Activated naive CD4-positive, alpha-beta T cell treated with Interleukin-2 at 50 U/mL for 16 hours (primary cell): ENCODE results near the gene ANGPTL2.

Experiments used
- DNase-seq: peaks from one replicate; pipeline ENCODE4 v3.0.0-alpha.2; 2020

The ANGPTL2 gene

DNA sequence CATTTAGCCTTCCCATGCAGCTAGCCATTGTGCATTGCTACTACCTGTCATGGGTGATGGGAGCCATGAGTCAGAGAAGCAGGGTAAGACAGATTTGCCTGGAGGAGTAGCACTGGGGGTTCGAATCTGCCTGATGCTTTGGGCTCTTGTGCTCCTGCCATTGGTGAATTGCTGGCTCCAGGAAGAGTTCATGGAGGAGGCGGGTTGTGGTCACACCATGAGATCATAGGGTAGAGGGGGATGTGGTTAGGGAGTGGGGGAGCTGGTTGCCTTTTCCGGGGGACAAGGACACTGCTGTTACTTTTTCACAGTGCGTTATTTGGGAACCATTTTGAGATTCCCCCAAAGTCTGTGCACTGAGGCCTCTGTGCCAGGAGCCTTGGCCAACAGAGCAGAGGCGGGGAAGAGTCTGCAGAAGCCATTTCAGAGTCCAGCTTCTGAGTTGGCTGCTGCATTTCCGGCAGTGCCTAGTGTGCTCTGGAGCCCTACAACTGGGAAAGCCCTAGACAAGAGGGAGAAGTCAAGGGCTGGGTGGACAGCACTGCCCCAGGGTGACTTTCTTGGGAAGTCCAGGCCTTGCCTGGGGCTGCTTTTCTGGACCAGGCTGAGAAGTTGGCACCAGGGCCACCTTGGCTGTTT, 6.2 kb downstream of the ANGPTL2 start:
- no peak for DNase-seq

DNA sequence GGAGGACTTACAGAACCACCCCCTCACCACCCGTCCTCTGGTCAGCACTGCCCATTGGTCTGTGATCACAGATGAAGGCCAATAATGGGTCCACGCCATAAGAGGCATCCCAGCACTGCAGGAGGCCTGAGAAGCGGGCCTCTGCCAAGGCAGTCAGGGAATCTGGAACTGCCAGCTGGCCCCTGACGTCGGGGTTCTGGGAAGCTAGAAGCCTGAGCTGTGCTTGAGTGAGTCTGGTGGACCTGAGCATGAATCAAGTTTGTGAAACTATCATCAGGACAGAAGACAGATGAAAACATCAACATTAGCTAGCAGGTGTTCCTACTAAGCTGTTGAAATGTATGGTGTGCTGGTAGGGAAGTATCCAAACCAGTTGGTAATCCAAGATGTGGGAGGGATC, 7.8 kb downstream of the ANGPTL2 start:
- DNase-seq, result no peak

DNA sequence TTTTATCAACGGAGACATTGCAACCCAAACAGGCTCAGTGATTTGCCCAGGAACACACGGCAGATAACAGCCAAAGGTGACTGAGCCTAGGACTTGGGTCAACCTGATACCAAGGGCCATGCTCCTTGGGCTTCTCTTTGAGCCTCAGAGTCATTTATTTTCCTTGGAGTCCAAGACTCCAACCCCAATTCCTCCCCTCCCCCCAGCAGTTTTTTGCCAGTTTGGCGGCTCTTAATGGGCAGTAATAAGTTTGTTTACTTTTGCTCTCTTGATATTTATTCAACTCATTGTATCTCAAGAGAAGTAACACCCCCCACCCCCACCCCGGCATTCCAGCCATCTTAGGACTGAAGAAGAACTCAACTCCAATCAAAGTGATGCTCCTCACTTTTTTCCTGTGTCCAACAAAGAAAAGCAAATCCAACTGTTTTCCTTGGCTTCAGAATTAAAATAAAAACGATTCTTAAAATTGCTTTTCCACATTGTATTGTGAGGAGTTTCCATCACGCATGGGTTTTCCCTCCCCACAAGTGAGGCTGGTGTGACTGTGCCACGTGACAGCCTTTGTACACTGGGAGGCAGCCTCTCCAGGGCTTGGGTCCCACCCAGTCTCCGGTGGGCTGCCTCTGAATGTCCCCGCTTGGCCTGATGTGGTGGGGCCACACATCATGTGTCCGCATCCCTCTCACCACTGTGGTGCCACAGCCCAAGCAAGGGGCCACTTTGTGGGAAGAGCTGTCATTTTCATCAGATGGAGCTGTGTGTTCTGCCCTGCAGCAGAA, 9.1 kb downstream of the ANGPTL2 start:
- no peak for DNase-seq

DNA sequence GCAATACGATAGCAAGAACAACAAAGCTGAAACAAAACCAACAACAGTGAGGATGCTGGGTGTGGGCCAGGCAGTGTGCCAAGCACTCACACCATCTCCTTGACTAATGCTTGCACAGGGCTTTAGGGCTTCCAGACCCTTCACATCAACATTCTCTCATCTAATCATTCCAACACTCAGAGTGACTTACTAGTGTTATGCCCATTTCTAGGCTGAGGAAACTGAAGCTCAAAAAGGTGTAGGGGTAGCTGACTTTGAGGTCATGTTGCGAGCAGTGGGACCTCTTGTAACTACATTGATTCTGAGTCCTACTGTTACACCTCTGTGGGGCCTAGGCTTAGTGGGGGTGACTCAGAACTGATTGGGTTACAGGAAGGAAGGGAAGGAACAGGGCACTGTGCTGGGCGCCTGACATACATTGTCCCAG, 9.7 kb downstream of the ANGPTL2 start:
- no peak for DNase-seq

DNA sequence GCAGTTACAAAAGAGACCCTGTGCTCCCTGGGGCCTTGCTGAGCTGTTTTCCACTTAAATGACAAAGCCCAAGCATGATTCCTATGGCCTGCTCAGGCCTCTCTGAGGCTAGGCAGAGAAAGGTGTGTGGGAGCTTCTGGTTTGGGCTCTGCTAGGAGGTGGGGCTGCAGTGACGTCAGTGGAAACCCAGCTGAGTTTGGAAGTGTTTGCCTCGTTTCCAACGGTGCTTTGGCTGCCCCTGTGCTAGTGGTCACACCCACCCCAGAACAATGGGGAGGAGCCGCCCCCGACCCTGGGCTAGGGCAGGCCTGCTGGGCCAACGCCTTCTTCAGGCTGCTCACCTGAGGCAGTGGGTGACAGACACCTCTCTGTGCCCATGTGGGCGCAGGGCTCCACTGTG, 10.4 kb downstream of the ANGPTL2 start:
- no peak for DNase-seq

DNA sequence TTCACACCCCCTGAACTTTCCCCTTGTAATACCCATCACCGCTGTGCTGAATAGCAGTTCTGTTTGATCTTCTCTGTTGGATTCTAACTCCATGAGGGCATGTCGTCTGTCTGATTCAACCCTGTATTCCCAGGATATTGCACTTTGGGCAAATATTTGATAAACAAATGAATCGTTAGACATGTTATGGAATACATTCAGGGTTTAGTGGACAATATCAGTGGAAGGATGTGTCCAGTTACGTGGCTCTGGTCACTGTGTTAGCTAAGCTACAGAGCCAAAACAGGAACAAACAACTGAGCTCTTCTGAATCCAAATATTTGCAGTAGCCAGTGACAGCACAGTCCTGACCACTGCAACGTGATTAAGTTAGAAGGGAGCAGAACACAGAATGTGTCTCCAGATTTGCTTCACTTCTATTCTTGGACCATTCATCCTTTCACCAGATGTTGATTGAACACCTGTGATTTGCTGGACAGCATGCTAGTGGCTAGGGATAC, 13.2 kb downstream of the ANGPTL2 start:
- DNase-seq, result no peak

DNA sequence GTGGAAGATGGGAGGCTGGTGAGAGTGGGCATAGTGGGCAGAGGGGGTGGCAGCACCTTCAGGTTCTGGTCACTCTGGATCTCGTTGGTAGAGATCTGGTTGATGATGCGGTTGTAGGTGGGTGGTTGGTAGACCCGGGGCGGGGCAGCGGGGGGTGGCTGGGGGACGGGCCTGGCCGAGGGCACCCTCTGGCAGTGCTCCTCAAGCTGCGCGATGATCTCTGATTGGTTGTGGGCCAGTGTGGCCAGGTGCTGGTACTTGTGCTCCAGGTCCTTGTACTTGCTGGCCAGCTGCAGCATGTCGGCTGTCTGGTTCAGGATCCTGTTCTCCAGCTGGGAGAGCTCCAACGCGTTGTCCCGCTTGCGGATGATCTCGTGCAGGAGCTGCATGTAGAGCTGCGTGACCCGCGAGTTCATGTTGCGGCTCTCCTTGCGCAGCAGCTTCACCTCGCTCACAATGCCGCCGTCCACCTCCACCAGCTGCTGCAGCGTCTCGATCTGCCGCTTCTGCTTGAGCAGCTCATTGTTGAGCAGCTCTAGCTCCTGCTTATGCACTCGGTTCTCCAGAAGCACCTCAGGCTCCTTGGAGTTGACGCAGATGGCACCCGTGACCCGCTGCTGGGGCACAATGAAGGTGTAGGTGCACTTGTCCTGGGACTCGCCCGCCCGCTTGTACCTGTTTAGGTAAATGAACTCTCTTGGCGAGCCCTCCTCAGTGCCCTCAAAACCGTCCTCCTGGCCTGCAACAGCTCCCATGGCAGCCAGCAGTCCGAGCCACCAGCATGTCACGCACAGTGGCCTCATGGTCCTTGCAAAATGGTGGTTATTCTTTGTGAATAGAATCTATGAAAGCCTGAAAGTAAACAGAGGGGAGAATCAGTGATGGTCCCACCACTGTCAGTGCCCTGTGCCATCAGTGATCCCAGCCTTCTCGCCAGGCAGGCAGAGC, 14.2 kb downstream of the ANGPTL2 start:
- no peak for DNase-seq

DNA sequence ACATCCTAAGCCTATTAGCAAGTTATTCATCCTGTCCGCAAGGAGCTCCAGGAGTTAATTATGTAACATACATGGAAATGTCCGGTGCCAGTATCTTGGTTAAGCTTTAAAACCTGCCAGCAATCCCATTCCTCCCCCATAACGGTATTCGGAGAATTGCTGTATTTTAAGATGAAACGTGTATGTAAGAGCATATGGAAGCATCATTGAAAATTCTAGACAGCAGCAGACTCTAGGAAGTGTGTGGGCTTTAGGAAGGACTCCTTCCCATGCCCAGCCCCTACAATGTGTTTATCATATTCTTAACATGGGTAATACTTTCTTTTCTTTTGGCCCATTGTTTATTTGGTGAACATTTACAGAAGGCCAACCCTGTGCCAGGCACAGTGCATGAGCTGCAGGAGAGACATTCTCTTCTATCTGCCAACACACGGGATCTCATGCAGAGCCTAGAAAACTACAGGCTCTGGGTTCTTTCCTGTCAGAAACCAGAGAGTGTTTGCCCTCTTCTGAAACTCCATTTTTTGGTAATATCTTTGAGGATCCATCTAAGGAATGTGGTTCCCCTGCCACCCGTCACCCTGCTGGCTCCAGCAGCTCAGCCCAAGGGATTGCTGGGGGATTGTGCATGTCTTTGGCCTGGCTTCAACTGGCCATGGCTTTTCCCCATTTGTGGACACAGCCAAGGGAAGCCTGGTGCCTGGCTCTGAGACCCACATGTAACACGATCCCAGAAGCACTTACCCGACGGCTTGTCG, 15.1 kb downstream of the ANGPTL2 start:
- DNase-seq, result no peak

DNA sequence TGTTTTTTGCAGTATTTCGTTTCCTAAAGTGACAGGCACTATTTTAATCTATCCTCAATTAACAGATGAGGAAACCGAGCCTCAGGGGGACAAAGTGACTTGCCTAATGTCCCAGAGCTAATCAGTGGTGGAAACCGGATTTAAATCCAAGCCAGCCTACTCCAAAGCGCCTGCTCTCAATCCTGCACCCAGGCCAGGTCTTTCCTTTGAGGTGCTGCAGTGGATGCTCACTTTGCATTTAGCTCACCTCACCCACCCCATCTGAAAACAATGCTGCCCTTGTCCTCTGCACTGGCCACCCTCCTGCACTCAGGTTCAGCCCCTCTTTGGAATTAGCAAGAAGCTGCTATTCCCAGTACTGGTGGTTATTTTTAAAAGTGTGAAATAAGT, 16.0 kb downstream of the ANGPTL2 start:
- no peak for DNase-seq

DNA sequence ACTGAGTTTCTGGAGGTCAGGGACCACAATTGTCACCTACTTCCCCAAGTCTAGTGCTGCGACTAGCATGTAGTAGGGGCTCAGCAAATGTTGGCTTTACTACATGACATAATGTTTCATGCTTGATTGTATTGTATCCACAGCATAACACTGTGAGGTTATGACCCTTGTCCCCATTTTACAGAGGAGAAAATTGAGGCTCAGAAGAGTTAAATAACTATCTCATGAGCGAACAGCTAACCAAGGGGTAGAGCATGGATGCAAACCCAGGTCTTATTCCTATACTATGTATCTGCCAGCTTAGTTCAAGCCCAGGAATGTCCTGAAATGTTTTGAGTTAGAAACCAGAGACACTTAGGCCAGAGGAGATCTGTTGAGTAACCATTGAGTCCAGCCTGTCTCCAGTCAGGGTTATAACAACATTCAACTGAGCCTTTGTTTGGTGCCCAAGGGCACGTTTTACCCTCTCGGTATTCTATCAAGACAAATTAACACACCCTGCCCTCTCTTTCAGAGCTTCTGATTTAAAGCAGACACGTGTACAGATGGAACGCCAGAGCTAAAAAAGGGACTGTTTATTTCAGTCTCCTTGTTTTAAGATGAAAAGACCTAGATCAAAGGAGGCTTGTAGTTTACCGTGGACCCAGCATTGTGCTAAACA, 16.5 kb downstream of the ANGPTL2 start:
- no peak for DNase-seq

DNA sequence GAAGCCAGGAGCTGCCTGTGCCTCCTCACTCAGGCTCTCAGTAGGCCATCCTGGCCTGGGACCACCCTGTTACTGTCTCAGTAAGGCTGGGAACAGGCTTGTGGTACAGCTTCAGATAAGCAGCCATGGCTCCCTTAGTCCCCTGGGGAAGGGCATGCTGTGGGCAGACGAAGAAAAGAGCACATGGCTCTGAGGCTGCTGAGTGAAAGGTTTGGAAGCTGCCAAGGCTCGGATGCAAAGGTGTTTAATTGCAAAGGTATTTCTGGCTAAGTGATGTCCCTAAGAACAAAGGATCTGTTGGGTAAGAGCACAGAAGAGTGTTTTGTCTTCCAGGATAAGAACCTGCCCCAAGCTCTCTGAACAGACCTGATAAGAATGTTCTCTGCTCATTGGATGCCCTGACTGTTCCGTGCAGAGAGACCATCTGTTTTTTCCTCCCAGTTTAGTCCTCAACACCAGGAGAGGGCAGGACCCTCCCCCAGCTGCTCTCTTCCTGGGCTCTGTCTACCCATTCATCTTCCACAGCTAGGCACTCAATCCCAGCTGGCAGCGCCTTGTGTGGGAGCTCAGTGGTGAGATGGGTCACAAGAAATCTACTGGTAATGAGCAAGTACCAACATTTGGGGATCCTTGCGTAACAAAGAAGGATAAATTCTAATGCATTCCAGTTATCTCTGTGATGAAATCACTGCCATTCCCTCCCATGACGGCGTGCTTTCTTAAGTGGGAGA, 17.7 kb downstream of the ANGPTL2 start:
- DNase-seq, result no peak

DNA sequence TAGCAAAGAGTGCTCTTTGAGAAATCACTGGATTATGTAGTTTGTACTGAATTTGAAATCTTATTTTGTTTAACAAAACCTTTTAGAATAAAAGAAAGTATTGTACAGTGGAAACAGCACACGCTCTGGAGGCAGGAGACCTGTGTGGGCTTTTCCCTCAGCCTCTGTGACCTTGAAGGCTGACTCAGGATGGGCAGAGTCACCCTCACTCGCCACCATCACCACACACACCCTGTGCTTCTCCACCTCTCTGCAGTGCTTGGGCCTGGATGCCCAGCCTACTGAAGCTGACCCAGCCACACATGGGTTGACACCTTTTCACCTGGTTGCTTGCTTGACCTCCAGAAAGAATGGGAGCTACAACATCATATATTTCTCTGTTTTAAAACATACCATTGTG, 19.6 kb downstream of the ANGPTL2 start:
- no peak for DNase-seq

DNA sequence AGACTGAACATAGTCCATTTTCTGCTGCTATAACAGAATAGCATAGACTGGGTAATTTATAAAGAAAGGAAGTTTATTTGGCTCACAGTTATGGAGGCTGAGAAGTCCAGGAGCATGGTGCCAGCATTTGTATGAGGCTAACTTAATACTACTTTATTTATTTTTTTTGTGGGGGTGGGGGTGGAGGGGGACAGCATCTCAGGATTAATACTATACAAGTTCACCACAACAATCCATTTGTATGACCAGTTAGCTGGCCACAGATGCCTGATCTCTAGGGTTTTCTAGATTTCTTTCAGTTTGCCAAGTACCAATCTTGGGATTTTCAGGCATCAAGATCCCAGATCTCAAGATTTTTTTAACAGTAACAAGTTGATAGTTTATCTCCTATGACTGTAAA, 20.3 kb downstream of the ANGPTL2 start:
- DNase-seq, result no peak

DNA sequence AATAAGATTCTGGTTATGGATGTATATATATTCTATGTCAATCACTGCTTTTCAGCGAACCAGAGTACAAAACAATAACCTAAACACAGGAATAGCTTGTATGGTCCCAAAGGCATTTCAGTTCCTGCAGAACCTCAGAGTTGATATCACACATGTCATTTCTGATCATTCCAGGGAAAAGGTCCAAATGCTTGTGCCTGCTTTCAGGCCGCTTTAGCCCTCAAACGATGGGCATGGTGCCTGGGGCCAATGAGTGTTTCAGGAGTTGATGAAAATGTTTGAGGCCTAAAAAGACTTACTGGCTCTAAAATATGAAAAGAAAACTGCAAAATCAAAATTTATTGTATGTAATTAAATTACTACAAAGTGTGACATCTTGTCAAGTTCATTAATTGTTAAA, 22.8 kb downstream of the ANGPTL2 start:
- DNase-seq, result no peak

DNA sequence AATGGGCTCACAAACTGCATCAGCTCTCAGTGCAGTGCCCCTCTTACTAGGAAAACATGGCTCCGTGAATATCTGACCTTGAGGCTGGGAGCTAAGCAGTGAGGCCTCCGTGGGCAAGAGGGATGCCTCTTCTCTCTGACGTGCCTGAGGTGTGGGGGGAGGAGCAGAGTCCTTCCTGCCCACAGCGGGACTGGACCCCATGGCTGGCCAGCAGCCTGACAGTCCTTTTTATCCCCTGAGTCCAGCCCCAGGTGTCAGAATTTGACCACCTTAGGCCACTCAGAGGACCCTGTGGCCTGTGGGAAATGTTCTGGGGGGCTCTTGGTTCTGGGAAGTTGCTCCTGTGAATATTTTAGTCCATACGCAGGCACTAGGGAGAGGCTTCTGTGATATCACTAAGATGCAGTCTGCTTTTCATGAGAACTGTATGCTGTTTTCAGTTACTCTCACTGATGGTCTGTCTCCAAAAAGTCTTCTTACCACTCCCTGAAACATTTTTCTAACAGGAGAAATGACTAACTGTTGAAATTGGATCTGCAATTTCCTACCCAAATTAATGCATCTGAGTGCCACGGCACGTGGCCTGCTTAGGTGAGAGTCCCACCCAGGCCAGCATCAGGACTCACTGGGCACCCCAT, 23.4 kb downstream of the ANGPTL2 start:
- DNase-seq, result no peak

DNA sequence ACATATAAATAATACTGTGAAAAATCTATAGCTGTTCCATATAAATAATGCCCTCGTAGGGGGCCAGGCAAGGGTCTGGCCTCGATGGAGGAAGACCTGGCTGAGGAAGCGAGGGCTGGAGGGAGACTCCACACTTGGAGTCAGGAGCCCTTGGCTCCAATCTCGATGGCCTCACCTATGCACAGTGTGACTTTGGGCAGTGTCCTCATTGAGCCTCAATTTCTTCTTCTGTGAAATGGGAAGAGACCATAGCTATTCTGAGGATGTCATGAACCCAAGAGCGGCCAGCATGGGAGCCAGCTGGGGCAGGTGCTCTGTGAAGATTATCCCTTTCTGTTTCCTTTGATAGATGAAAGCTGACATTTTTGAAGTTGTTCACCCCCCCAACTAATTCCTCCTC, 24.8 kb downstream of the ANGPTL2 start:
- DNase-seq, result no peak

DNA sequence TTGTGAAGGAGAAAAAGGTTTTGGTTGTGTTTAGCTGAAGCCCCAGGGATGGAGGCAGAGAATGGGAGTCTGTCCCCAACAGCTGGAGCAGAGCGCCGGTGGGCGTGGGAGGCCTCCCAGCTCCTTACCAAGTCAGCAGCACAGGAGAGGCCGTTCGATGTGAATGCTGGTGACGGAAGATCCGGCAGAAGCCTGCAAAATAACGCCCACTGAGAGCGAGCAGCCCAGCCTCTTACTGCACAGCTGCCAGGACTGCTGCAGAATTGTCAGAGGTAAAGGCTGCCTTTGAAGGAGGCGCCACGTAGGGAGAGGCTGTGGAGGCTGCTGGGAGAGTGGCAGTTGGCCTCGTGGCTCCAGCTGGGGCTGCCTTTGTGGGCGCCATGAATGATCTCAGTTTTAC, 26.2 kb downstream of the ANGPTL2 start:
- DNase-seq, result no peak

DNA sequence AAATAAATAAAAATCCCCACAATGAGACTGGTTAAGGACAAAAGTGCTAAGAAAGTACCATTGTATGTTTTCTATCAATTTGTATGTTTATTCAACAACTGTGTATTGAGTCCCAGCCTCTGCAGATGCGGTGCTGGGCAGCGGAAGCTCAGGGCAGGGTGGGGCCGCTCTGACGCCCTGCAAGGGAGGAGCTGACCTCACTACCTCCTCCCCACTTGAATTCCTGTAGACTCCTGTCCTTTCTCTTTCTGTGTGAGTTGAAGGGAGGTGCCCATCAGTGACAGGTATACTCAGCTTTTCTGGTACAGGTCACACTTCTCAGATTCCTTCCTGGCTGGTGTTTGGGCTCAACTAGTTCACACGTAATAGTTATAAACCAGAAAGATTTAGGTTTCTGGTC, 27.0 kb downstream of the ANGPTL2 start:
- DNase-seq, result no peak

DNA sequence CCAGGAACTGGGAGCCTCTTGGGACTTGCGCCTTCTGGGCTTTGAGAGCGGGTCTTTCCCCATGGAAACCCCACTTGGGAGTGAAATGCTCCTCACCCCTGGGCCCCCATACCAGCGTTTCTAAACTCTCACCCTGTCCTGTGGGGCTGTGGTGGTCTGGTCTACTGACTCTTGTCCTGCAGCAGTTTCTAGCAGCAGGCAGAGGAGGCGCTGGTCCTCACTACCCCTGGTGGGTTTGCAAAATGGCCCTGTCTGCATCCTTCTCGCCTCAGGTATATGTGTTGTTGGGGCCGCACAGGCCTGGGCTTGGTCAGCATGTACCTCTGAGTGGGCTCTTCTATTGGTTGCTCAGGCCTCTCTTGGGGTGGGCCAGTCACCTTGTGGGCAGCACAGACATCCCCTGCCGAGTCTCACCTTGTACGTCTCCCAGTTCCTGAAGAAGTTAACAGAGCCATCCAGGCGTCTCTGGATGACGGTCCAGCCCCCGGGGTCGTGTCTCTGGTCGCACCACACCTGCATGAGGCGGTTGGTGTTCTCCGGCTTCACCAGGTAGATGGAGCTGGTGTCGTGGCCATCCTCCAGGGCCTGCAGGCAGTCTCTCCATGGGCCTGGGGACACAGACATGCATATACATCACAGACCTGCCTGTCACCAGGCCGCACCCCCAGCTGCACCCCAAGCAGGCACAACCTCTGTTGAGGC, 29.0 kb downstream of the ANGPTL2 start:
- DNase-seq, result no peak

DNA sequence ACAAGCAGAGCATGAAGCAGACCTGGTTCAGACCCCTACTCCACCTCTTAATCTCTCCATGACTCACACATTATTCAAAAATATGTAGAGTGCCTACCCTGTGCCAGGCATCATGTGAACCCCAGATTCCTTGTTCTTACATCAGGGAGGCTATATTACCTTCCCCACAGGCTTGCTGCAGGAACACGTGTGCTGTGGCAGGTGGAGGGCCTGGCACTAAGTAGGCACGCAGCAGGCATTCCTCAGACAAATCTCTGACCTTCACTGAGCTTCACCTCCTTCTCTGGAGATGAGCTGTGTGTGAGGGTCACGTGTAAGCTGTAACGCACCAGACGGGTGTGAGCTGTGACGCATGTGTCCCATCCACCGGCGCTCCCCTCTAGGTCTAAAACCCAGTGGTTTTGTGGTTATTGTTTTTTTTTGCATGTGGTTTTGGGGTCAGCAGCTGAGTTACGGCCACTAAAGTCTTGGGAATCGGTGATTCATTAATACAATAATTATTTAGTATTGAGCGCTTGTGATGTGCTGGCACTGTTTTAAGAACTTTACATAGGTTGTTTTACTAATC, 30.3 kb downstream of the ANGPTL2 start:
- DNase-seq, result no peak
